K562 (cell line): ENCODE results near the gene PHF24.

Source experiments
- BRCA1 ChIP-seq, 2 experiments: fragments of 450-650 bp in 1 of 2; sonication (generic) in 1 of 2; formaldehyde crosslinking in 1 of 2; IDR thresholded peaks; 2 replicates each; pipeline versions ENCODE4 v1.5.0 to v1.6.1; 2017 to 2020; ENCODE audit warnings: mild to moderate bottlenecking in 1 of 2, missing genetic modification reagents in 1 of 2
- RAD21 ChIP-seq, 2 experiments: fragments of 250-450 bp in 1 of 2; fragments of 450-650 bp in 1 of 2; sonication (Bioruptor Pico) in 1 of 2; formaldehyde crosslinking in 1 of 2; IDR thresholded peaks in 1 of 2; conservative IDR thresholded peaks in 1 of 2; 2 replicates each; pipeline versions ENCODE4 v1.4.0 to v1.8.0; 2020 to 2022; ENCODE audit warnings: mild to moderate bottlenecking in 2 of 2, moderate library complexity in 1 of 2

GRCh38 chr9:34964458-34964857 is 6.4 kb downstream of the PHF24 start:
- TF ChIP-seq RAD21 (CRISPR knock-in tag; conservative IDR thresholded peaks at IDR 0.05 in 1 of 2, IDR thresholded peaks at IDR 0.05 in 1 of 2) (no peak), BRCA1 (IDR thresholded peaks at IDR 0.05) (no peak), BRCA1 (CRISPR knock-in tag; IDR thresholded peaks at IDR 0.05) (no peak)
